LNCAP (cell line): ENCODE data around the gene SFMBT1.

ENCODE experiments used
- TF ChIP-seq, protein P1 (sequence below): fragments of 450-650 bp; IDR thresholded peaks from 2 replicates; pipeline ENCODE4 v1.5.1; 2017; ENCODE audit warnings: mild to moderate bottlenecking

Gene SFMBT1

DNA sequence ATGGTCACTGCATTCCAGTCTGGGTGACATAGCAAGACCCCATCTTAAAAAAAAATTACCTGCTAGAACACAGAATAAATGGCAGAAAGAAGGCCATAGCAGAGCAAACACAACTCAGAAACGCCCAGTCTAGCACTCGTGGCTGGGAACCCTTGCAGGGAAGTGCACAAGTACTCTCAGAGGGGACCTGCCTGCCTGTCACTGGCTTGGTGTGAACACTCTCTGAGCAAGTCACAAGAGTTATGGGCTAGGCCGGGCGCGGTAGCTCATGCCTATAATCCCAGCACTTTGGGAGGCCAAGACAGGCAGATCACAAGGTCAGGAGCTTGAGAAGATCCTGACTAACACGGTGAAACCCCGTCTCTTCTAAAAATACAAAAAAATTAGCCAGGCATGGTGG is 17.2 kb downstream of the SFMBT1 start:
- TF ChIP-seq, protein P1, sequence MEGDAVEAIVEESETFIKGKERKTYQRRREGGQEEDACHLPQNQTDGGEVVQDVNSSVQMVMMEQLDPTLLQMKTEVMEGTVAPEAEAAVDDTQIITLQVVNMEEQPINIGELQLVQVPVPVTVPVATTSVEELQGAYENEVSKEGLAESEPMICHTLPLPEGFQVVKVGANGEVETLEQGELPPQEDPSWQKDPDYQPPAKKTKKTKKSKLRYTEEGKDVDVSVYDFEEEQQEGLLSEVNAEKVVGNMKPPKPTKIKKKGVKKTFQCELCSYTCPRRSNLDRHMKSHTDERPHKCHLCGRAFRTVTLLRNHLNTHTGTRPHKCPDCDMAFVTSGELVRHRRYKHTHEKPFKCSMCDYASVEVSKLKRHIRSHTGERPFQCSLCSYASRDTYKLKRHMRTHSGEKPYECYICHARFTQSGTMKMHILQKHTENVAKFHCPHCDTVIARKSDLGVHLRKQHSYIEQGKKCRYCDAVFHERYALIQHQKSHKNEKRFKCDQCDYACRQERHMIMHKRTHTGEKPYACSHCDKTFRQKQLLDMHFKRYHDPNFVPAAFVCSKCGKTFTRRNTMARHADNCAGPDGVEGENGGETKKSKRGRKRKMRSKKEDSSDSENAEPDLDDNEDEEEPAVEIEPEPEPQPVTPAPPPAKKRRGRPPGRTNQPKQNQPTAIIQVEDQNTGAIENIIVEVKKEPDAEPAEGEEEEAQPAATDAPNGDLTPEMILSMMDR, result no peak

DNA sequence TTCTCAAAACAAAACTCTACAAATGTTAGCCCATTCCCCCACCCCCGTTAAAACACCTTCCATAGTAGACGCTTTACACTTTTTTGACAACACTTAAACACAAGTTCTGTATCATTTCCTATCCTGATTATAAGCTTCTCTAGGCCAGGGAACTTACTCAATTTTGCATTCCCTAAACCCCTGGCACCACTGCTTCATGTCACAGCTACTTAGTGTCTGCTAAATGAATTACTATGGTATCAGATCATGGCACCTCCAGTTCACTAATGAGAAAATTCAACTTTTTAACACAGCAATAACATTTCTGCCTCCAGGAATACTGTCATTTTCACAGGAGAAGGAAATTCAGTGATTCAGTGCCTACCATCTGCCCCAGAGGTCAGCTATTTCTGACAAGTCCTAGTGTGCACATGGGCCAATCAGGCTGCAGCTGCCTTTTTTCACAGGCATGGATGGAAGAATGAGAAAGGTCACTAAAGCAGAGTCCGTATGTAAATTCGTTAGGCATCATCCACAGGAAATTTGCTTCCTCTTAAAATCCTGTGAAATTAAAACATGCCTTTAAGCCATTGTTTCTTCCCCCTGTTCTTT is 18.5 kb downstream of the SFMBT1 start:
- TF ChIP-seq, protein P1, result no peak

DNA sequence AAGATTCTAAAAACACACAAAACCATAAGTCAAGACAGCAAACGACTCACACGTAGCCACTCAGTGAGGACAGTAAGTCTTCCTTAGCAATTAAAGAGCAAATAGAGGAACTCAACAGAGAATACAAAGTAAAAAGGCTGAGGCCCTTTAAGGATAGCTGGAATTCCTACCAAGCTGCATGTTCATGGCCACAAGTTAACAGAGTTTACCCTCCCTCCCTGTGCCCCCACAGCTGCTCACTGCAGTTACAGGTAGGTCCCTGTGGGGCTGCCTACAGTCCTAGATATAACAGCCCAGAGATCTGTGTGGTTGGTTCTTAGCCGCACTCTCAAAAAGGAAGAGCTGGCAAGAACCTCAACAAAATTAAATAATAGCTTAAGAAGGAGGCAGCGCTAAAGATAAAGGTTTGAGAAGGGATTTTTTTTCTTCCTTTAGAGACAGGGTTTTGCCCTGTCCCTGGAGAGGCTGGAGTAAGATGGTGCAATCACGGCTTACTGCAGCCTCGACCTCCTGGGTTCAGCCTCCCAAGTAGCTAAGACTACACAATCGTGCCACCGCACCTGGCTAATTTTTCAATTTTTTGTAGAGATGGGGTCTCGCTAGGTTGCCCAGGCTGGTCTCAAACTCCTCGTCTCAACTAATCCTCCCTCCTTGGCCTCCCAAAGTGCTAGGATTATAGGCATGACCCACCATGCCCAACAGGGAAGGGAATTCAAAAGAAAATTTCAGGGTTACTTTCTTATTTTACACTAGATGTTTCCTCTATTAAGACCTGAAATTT is 19.3 kb downstream of the SFMBT1 start:
- TF ChIP-seq, protein P1, result no peak

DNA sequence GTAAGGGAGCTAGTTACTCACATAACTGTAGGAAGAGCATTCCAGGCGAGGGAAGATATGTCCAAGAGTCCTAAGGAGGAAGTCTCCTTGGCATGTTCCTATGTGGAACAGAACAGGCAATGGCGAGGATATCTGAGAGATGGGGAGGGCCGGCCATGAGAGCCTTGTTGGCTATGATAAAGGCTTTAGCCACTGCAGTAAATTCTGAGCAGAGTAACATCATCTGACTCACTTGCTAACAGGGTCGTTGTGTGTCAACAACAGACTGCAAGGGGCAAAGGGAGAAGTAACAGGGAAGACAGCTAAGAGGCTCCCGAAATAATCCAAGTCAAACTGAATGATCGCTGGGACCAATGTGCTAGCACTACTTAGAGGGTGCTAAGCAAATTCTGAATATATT is 21.6 kb downstream of the SFMBT1 start:
- TF ChIP-seq, protein P1, result no peak

DNA sequence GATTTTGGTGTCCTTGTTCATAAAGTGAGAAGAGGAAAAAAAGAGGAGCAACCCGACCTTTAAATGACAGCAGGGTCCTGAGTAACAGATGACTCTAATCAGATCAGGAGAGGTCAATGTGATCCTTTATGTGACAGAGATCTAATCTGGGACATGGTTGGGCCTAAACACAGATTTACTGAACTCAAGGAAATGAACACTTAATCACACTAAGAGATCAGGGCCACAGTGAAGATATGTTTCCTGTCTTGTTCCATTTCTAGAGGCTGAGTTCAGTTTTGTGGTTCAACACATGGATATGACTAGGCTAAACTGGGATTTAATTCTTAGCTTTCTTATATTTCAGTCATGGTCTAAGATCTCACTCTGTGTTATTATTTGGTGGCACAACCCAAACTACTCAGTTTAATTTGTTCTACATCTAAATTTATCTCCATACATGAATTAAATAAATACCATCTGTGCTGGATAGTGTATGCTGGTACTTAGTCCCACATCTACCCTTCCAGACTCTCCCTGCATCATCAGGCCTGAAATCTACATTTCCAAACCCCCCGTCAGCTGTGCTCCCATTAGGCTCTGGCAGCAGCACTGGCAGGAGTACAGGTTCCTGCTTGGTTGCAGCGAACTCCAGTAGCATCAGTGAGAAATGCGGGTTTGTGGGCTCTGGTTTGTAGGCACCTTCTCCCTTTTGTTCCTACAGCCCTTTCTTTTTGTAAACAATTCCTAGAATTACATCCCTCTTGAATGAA is 22.6 kb downstream of the SFMBT1 start:
- TF ChIP-seq, protein P1, result no peak

DNA sequence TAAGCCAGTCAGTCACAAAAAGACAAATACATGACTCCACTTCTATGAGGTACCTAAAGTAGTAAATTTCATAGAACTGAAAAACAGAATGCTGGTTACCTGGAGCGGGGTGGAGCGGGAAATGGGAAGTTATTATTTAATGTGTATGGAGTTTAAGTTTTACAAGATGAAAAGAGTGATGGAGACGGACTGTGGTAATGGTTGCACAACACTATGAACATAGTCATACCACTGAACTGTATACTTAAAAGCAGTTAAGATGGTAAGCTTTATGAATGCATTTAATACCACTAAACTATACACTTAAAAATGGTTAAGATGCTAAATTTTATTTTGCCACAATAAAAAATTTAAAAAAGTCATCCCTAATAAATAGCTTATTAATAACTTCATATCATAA is 23.2 kb downstream of the SFMBT1 start:
- TF ChIP-seq, protein P1, result no peak

DNA sequence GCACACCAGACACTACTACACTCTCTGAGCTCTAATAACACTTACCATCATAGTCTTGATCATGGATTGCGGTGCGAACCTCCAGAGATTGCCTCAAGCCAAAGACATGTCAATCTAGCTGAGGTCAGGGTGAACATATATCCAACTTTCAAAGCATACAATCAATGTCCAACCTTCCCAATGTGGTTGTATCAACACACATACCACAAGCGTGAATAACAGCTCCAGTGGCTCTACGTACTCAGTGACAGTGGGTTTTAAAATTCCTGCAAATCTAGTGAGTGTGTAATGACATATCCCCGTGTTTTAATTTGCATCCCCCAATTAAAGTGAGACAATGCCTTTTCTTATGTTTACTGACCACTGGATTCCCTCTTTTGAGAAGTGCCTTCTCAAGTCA is 29.6 kb downstream of the SFMBT1 start:
- TF ChIP-seq, protein P1, result no peak
